AG04449 (cell line): ENCODE measurements around the gene OSGIN1.

Source experiments
- CTCF ChIA-PET: fragments of 350-600 bp; formaldehyde crosslinking; extraction: SDS; loops from one replicate; lab custom pipeline; 2021; ENCODE audit warnings: antibody characterized with exemption; lab: Yijun Ruan, JAX
- POLR2A ChIA-PET: fragments of 400-600, 350-600 bp; formaldehyde crosslinking; extraction: SDS; loops from one replicate; lab custom pipeline; 2020; ENCODE audit warnings: antibody characterized with exemption, inconsistent platforms; lab: Yijun Ruan, JAX
- DNase-seq: peaks from one replicate; pipeline ENCODE4 v3.0.0-alpha.2; 2010; ENCODE audit warnings: low read depth, low spot score
- H3K4me3 ChIP-seq: 2 replicates; pipeline ENCODE4 v1.5.1; 2011; ENCODE audit warnings: low read depth, mild to moderate bottlenecking, control low read depth, low read length
- CTCF ChIP-seq: IDR thresholded peaks from one replicate; pipeline ENCODE4 v1.5.1; 2011; ENCODE audit warnings: mild to moderate bottlenecking, moderate library complexity, low read length, control low read depth, inconsistent platforms; ENCODE audit not compliant: insufficient read depth; ENCODE audit errors: missing control alignments

Gene OSGIN1

GRCh38 chr16:83971165-83972130 is 18.4 kb downstream of the OSGIN1 start:
- no peak for TF ChIP-seq CTCF
- H3K4me3 ChIP-seq = no peak overlapping the region
- CTCF ChIA-PET = interaction anchor here (1.1 to 3.9 kb wide), 8 partner anchors 15 to 94 kb away, joined by 3 to 36 read pairs (median 6); partner anchors contain the start of gene OSGIN1
- no peak for DNase-seq
- POLR2A ChIA-PET = no interaction called here

DNA sequence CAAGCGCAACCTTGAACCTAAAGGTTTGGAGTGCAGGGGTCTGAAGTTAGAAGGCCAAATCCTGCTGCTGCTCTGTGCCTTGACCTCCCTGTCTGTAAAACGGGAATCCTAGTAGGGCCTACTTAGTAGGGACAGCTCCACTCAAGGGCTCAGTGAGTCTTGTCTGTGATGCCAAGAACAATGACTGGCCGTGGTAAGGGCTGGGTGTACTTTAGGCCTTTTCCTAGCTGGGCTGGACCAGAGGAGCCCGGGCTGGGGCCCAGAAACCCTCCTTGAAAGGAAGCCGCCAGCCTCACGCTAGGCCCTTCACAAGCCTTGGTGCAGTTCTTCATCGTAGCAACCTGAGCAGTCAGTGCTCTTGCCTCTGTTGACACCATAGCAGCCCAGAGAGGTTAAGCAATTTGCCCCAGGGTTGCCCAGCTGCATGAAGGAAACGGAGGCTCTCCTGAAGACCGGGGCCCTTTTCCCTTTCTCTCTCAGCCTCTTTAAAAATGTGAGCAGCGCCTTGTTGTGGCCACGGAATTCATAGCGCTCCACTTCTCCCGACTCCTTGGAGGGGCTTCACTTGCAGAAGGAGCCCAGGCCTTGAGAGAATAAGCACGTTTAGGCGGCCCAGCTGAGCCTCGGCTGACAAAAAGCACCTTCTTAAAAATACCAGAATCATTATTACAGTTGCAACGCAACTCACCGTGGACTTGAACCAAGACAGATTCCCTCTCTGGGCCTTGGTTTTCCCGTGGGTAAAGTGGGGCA is 19.4 kb downstream of the OSGIN1 start:
- ChIA-PET POLR2A (no interaction called here), CTCF (interaction anchor here (1.1 to 3.9 kb wide), 3 partner anchors 16 to 90 kb away, joined by 3 to 18 read pairs (median 7); no protein-coding TSS in a partner anchor)
- DNase-seq = no peak
- H3K4me3 ChIP-seq = no peak overlapping the region
- TF ChIP-seq CTCF = no peak

GRCh38 chr16:83973077-83973476 is 20.0 kb downstream of the OSGIN1 start:
- no peak overlapping the region for H3K4me3 ChIP-seq
- POLR2A ChIA-PET = no interaction called here
- DNase-seq = no peak
- CTCF ChIA-PET = no interaction called here
- no peak for TF ChIP-seq CTCF

GRCh38 chr16:83973581-83974385 is 20.7 kb downstream of the OSGIN1 start:
- no peak overlapping the region for H3K4me3 ChIP-seq
- CTCF ChIA-PET = interaction anchor here (1.2 kb wide), 1 partner anchor 92 kb away, joined by 4 read pairs; no protein-coding TSS in a partner anchor
- POLR2A ChIA-PET = no interaction called here
- no peak for DNase-seq
- no peak for TF ChIP-seq CTCF

DNA sequence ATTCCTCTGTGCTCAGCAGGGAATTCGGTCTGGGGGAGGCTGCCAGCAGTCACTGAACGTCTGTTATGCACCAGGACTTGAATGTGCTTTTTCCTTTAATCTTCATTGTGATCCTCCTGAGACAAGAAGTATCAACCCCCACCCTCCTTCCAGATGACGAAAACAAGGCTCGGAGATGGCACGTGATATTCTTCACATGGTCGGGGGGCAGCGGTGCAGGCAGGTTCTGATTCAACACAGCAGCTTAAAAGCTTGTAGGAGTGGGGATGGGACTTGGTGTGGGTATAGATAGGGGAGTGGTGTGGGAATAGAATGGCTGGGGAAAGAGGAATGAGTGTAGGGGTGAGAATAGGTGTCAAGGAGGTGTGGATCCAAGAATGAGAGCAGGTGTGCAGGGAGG is 21.4 kb downstream of the OSGIN1 start:
- no peak for DNase-seq
- POLR2A ChIA-PET = no interaction called here
- no peak overlapping the region for H3K4me3 ChIP-seq
- CTCF ChIA-PET = interaction anchor here (1.2 kb wide), 1 partner anchor 92 kb away, joined by 4 read pairs; no protein-coding TSS in a partner anchor
- TF ChIP-seq CTCF = no peak
